Measurements from ENCODE around the gene MYO18B. TPM values are rescaled to one million over a fixed set of nuclear protein-coding genes. Genes with fewer than 3 reads are reported as not detected.

MYO18B gene
- total RNA-seq, 1 donor from 2014 or later, result 17.6 TPM

- DNase-seq, result no peak
Observed at GRCh38 chr22:26053737-26054316, 311.8 kb downstream of the MYO18B start.

- DNase-seq, result no peak
Observed at GRCh38 chr22:26054841-26055605, 313.0 kb downstream of the MYO18B start.

GRCh38 chr22:26055693-26056092 is 313.7 kb downstream of the MYO18B start:
- no peak for DNase-seq

- no peak for DNase-seq
Observed at GRCh38 chr22:26056455-26057200, 314.6 kb downstream of the MYO18B start.

- no peak for DNase-seq
Observed at GRCh38 chr22:26057731-26058130, 315.7 kb downstream of the MYO18B start.

- DNase-seq, result no peak
Observed at GRCh38 chr22:26064048-26064447, 322.1 kb downstream of the MYO18B start.

- no peak for DNase-seq
Observed at GRCh38 chr22:26065847-26066246, 323.9 kb downstream of the MYO18B start.

- DNase-seq, result no peak
Observed at GRCh38 chr22:26066534-26066933, 324.5 kb downstream of the MYO18B start.

GRCh38 chr22:26068571-26068970 is 326.6 kb downstream of the MYO18B start:
- no peak for DNase-seq

- DNase-seq, result no peak
Observed at GRCh38 chr22:26072621-26073020, 330.6 kb downstream of the MYO18B start.

- no peak for DNase-seq
Observed at GRCh38 chr22:26075251-26075650, 333.3 kb downstream of the MYO18B start.

GRCh38 chr22:26079009-26079408 is 337.0 kb downstream of the MYO18B start:
- no peak for DNase-seq

Small RNAs within 50 kb of the gene (small RNA-seq; reads per million reads assigned to genes)
- gene RN7SKP169 (ENCODE audit: low replicate concordance) (not detected), gene RNA5SP494 (ENCODE audit: low replicate concordance) (not detected), gene Z98949.2 (ENCODE audit: low replicate concordance) (not detected)

Other genes with a start within 250 kb of the MYO18B start
- gene GRK3, start 177.5 kb upstream of the MYO18B start, total RNA-seq, result 19.2 TPM